Measurements from ENCODE around the gene HIGD1A. TPM values are rescaled to one million over a fixed set of nuclear protein-coding genes. Genes with fewer than 3 reads are reported as not detected.

The HIGD1A gene
- total RNA-seq, 1 experiment from 2014 or later, result 32.2 TPM

DNA sequence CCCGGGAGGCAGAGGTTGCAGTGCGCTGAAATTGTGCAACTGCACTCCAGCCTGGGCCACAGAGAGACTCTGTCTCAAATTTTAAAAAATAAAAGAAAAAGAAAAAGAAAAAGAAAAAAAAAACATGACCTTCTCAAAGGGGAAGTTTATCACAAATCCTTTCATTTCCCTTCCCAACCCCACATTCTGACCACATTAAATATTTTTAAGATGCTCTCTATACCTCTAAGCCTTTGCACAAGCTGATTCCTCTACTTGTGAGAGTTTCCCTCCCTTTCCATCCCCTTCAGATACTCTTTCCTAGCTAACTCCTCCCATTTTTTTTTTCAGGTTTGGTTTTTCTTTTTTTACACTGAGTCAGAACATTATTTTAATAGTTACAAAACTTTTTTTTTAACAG, 4.0 kb downstream of the HIGD1A start:
- no peak for DNase-seq (ENCODE audit: low spot score)

DNA sequence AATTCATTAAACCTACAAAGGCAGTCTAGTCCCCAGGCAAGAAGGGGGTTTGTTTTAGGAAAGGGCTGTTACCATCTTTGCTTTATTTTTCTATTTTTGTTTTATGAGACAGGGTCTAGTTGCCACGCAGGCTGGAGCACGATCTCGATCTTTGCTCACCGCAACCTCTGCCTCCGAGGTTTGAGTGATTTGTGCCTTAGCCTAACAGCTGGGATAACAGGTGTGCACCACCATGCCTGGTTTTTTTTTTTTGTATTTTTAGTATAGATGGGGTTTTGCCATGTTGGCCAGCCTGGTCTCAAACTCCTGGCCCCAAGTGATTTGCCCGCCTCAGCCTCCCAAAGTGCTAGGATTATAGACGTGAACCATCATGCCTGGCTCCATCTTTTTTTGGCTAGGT, 4.9 kb downstream of the HIGD1A start:
- no peak for DNase-seq (ENCODE audit: low spot score)

DNA sequence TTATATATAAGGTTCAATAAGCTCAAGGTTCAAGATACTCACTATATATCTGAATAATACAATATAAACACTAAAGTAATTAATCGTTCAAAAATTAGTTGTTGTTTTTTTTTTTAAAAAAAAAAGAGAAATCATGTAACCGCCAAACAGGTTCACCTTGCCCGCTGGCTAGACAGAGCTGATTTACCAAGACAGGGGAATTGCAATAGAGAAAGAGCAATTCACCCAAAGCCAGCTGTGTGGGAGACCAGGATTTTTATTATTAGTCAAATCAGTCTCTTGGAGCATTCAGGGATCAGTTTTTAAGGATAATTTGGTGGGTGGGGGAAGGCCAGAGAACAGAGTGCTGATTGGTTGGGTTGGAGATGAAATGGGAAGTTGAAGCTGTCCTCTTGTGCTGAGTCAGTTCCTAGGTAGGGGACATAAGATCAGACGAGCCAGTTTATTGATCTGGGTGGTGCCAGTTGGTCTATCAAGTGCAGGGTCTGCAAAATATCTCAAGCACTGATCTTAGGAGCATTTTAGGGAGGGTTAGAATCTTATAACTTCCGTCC, 7.9 kb downstream of the HIGD1A start:
- DNase-seq (ENCODE audit: low spot score), result no peak

DNA sequence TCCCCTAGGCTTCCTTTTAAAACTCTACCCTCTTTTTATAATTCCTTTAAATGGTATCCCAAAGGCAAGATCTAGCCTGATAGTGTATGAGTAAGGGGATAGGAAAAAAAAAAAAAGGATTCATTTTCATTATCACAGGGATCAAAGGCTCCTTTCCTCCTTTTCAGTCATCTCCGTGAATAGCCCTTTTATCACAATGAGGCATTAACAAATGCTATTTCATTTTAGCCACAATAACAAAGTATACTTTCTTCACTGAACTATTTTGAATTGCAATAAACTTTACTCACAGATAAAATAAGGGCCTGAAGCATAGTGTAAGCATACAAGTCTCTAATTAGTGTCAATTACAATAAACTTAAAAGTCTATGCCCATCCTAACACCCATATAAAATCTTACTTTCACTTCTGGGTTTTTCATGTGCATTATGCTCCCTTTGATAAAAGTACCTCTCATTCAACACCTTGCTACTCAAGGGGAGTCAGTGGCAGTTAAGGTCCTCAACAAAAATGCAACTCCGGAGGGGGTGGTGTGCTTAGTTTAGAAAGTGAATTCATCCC, 8.6 kb downstream of the HIGD1A start:
- DNase-seq (ENCODE audit: low spot score), result no peak

DNA sequence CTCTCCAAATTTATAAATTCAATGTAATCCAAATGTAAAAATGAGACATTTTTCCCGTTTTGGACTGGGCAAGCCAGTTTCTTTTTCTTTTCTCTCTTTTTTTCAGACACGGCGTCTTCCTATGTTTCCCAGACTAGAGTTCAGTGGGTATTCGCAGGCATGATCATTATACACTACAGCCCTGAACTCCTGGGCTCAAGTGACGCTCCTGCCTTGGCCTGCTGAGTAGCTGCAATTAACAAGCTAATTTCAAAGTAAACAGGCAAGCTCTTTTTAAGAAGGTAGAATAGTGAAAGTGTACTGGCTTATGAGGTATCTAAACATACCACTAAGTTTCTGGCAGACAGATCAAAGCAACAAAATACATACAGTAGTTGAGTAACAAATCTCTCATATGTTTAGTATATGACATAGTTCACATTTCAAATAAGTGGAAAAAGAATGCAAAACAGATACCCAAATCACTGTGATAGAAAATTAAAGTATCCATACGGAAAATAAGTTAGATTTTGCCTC, 13.5 kb downstream of the HIGD1A start:
- DNase-seq (ENCODE audit: low spot score), result no peak

DNA sequence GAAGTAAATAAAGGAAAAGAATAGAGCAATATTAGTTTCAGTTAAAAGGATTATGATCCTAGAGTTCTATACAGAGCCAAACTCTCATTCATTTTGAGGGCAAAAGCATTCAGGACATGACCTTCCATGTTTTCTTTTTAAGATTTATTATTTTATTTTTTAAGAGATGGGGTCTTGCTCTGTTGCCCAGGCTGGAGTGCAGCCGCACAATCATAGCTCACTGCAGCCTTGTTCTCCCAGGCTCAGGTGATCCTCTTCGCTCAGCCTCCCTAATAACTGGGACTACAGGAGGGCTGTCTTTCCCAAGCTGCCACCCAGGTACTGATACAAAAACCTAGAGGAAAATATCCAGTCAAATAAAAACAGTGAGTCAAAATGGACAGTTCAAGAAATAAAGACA, 17.7 kb downstream of the HIGD1A start:
- no peak for DNase-seq (ENCODE audit: low spot score)

DNA sequence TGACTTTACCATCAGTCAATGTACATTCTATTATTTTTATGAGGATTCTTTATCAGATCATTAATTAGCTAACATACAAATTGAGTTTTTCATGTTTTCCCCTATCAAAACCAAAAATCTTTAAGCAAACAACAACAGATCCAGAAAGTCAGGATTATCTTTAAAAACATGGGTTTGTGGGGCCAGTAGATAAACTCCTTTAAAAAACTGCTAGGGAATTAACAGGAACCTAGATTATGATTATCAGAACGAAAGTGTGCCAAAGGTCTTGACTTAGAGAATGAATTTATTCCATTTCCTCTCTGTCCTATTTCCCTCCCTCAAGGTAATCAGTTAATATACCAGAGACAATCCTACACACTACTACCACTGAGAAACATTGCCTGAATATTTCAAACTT, 18.1 kb downstream of the HIGD1A start:
- DNase-seq (ENCODE audit: low spot score), result no peak

DNA sequence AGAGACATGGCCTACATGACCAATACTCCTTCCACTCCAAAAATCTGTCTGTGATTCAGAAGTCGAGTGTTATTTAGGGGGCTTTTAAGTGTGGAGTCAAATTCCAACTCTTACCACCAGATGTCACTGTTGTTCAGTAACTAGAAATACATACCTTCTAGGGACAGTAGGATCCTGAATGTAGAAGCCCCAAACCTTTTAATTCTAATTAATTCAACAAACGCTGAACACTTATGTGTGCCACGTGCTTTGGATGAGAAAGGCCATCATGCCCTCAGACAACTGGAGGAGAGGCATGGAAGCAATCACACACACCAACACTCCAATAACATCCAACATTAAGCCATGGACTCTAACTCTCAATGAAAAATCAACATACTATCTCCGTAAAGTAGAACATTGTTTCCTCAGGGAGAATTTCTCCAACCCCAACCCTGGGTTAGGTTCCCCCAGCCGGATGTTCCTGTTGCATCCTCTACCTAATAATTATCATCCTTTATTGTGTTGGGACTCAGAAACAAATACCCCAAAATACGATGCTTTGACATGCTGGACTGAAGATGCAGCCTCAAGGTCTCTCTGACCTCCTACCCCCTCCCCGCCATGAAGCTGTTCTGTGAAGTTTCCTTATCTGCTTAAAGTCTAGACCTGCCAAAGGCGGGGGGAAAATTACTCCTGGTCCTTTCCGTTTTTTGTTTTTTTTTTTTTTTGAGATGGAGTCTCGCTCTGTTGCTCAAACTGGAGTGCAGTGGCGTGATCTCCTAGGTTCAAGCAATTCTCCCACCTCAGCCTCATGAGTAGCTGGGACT, 23.2 kb downstream of the HIGD1A start:
- DNase-seq (ENCODE audit: low spot score), result peak; percentile 73

DNA sequence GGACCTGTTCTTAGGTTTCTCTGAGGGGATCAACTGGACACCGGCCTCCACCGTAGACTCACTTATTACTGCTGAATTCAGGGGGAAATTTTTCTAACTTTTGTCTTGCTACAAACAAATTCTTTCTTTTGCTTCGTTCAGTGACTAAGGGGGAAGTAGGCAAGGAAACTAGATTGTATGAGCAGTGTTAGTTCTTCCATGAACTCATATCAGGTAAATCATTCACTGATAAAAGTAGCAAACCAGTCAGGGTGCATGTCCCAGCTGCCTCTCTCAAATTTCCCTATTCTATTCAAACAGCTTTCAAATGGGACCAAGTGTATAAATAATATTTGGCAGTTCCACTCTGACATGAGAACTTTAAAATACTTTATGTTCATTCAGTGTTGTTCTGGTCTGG, 23.9 kb downstream of the HIGD1A start:
- DNase-seq (ENCODE audit: low spot score), result no peak

DNA sequence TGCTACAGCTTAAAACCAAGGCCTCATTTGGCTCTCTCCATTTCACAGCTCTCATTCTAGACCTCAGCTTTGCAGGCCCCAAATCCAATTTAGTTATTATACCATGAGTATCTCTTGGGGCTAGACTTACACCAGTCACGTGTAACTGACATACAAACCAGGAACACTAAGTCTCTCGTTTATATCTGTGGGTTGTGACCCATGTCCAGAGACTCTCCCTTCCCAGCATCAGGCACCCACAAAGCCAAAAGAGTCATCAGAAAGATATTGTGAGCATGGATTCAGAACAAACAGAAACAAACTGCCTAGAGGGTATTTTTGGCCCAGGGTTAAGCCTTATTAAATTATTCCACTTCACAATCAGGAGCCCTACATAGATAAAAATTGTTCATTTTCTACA, 25.6 kb downstream of the HIGD1A start:
- no peak for DNase-seq (ENCODE audit: low spot score)

DNA sequence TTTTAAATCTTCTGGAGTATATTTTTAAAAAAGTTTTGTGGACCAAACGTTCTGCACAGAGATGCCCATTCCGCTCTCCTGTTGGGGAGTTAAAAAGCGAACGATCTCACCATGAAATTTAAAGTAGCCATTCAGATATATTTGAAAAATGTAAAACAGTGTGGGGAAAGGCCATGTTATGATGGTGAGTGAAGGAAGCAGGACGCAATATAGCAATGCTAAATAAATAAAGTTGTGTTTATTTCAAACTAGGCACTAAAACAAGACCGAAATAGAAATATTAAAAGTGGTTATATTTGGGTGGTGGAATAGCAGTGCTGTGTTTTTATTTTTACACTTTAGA, 30.9 kb downstream of the HIGD1A start:
- no peak for DNase-seq (ENCODE audit: low spot score)

DNA sequence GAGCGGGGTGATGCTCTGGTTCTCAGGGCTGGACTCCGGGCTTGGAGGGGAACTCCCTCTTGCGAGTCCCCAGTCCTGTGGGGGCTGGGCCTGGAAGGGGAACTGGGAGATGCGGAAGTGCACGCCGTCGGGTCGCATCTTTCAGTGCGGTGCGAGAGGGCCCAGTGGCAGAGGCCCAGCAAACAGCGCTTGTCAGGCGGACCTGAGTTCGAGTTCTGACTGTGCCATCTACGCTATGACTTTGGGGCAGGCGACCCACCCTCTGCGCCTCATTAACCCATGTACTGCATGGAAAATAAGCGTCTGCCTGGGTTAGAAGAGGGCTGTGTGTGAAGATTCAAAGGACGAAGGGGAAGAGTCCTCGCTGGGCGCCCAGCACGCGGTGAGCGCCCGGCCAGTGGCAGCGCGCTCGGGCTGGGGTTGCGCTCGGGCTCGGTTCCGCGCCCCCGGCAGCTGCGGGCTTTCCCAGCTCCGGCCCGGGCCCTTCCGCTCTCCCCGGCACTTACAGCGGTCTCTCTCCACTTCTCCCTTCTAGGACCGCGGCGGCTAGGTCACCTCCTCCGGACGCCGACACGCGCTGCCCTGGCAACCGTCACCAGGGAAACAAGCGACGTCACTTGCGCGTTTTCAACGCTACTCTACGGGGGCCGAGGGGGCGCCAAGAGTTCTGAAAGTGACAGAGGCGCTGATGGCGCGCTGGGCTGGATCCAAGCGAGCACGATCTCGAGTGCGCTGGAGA, 31.5 kb downstream of the HIGD1A start, which contains the start of gene CCDC13:
Gene CCDC13 (minus strand): TSS at position 584 of the 739 bp plus-strand sequence. CDS start 14,908 bp downstream, outside the sequence.
- DNase-seq (ENCODE audit: low spot score), result no peak

DNA sequence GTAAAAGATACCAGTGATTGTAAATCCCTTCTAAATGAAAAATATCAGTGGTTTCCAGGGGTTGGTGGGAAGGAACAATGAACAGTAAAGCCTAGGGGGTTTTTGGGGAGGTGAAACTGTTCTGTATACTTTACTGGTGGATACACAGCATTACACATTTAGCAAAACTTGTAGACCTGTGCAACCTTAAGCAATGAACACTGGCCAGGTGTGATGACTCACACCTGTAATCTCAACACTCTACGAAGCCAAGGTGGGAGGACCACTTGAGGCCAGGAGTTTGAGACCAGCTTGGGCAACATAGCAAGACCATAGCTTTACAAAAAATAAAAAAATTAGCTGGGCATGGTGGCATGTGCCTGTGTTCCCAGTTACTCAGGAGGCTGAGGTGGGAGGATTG, 33.0 kb downstream of the HIGD1A start:
- DNase-seq (ENCODE audit: low spot score), result no peak

DNA sequence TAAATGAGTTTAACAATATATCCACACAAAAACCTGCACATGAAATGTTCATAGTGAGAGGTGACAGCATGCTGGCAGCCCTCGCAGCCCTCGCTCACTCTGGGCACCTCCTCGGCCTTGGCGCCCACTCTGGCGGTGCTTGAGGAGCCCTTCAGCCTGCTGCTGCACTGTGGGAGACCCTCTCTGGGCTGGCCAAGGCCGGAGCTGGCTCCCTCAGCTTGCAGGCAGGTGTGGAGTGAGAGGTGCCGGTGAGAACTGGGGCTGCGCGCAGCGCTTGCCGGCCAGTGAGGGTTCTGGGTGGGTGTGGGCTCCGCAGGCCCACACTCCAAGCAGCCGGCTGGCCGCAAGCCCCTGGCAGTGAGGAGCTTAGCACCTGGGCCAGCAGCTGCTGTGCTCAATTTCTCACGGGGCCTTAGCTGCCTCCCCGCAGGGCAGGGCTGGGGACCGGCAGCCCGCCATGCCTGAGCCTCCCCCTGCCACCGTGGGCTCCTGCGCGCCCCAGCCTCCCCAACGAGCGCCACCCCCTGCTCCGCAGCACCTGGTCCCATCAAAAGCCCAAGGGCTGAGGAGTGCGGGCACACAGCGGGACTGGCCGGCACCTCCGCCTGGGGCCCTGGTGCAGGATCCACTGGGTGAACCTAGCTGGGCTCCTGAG, 34.7 kb downstream of the HIGD1A start:
- no peak for DNase-seq (ENCODE audit: low spot score)

DNA sequence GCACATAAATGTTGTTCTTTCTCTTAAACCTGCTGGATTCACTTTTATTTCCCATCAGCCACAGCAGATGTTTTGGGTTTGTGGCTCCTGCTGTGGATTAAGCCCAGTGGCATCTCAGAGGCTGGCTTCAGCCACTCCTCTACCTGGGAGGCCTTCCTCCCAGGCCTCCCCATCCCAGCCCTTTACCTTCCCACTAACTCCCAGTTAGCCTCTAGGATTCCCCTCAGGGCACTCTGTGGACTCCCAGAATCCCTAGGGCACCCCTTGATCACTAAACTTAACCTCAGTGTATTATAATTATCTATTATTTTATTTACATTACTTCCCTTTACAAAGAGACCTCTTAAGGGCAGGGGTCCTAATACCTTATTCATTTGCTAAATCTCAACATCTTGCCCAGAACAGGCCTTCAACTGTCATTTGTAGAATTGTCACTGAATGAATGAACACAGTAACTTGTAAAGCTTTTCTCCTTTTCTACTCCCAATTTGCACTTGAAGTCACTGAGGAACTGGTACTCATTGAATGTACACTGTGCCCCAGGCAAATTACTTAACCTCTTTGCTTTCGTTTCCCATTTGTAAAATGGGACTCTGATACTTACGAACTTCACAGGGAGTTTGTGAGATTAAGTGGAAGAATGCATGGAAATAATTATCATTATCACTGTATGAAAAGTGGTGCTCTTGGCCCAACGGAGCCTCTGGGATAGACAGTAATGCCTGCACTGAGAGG, 39.6 kb downstream of the HIGD1A start:
- no peak for DNase-seq (ENCODE audit: low spot score)

DNA sequence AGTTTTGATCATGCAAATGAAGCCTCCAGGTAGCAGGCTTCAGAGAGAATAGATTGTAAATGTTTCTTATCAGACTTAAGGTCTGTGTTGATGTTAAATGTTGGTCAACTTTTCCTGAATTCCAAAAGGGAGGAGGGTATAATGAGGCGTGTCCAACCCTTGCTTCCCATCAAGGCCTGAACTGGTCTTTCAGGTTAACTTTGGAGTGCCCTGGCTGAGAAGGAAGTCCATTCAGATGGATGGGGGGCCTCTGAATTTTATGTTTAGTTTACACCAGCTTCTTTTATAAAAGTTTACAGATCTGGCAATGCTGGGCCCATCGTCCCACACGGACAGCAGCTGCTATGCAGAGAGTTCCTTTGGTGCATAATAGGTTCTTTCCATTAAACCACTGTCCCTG, 40.2 kb downstream of the HIGD1A start:
- no peak for DNase-seq (ENCODE audit: low spot score)

DNA sequence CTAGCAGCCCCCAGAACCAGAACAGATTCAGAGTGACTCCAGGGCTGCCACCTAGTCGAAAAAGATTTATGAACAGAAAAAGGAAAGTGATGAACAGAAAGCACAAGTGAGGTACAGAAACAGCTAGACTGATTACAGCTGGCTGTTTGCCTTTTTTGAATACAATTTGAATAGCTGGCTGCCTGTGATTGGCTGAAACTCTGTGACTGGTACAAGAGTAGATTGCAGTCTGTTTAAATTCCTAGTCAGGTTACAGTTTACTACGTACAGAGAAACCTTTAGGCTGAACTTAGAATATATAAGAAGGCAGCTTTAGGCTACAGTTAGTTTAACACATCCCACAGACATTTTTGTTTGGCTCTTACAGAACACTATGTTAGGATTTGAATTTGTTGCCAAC, 41.3 kb downstream of the HIGD1A start:
- no peak for DNase-seq (ENCODE audit: low spot score)

DNA sequence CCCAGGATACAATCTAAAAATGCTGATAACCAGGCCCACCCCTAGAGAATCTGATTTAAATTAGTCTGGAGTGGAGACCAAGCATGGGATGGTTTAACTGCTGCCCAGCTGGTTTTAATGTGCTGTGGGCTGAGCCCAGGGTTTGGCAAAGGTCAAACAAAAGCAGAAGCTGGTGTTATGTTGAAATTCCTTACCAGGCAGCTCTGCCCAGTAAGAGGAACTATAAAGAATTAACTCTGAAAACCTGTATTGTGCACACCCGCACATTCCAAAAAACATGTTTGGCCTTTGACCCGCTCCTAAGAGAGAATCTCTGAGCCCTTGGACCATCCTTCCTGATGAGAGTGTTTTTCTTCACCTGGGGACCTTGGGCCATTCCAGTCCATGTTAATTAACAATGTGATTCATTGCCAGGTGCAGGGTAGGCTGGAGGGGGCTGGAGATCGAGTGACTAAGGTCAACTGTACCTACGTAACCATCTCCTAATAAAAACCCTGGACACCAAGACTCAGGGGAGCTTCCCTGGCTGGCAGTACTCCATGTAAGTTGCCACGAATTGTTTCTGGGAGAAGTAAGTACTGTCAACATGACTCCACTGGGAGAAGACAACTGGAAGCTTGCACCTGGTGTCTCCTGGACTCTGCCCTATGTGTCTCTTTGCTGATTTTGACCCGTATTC, 42.1 kb downstream of the HIGD1A start:
- DNase-seq (ENCODE audit: low spot score), result no peak

DNA sequence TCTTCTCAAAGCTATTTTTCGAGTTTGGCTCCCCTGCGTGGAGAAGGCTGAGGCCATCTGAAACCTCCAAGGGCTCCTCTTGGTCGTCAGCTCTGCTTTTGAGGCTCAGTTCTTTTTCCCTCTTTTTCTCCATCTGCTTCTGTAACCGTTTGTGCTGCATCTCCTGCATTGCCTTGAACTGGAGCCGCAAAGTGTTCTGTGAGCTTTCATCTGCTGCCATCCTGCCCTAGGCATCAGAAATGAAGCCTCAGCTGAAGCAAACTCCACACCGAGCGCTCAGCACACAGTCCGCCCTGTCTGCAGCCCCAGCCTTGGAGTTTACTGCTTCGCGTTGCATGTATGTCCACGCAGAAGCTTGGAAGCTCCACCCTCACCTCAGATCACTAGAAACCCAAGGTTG, 46.2 kb downstream of the HIGD1A start:
- no peak for DNase-seq (ENCODE audit: low spot score)

DNA sequence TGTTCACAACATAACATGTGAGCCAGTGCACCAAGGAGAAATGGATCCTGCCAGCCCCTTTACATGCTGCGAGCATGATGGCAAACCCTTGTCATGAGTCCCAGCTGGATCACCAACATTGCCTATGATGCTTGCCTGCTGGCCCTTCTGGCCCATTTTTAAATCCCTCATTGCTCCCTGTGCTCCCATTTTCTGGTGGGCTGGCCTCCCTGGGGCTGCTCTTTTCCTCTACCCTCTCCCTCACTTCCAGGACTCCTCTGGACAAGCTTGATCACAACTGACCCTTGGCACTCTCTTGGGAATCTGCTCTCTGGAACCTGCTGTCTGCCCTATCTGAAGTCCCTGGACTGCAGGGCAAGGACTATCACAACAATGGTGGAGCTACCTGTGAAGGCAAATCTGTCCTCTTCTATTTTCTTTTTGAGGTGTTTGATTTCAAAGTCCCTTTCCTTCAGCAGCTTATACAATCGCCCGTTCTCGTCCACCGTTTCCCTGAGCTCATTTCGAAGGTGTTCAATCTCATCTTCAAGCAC, 47.5 kb downstream of the HIGD1A start:
- DNase-seq (ENCODE audit: low spot score), result no peak

Data from HT-29 (cell line).